SH-SY5Y (cell line): ENCODE results near the gene LRRTM4.

Source experiments
- GATA2 ChIP-seq: IDR thresholded peaks from 2 replicates; pipeline ENCODE4 v1.6.1; 2011; ENCODE audit warnings: mild to moderate bottlenecking, low read depth, low read length
- GATA3 ChIP-seq: IDR thresholded peaks from 2 replicates; pipeline ENCODE4 v1.6.1; 2011; ENCODE audit warnings: low read depth, mild to moderate bottlenecking, low read length, moderate library complexity

- TF ChIP-seq GATA2 (no peak), GATA3 (no peak)
Observed at GRCh38 chr2:77081597-77081996, 440.6 kb downstream of the LRRTM4 start.
